ENCODE results near the gene MCTP1.

DNA sequence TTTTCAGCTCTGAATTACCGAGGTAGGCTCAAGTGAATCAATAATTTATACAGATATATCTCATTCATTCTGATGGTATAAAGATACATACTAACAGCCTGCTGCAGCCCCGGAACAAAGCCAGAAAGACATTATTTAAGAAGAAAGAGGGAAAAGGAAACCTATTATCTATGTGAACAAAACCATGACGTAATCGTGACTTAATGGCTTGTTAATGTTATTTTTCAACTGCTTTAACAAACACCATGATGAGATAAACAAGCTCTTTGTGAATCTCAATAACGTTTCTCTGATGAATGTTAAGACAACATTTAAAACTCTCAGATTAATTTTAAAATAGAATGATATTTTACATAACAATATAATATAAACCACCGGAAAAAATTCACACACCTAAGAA lies 429.4 kb downstream of the MCTP1 start:
- TF ChIP-seq, protein P1, sequence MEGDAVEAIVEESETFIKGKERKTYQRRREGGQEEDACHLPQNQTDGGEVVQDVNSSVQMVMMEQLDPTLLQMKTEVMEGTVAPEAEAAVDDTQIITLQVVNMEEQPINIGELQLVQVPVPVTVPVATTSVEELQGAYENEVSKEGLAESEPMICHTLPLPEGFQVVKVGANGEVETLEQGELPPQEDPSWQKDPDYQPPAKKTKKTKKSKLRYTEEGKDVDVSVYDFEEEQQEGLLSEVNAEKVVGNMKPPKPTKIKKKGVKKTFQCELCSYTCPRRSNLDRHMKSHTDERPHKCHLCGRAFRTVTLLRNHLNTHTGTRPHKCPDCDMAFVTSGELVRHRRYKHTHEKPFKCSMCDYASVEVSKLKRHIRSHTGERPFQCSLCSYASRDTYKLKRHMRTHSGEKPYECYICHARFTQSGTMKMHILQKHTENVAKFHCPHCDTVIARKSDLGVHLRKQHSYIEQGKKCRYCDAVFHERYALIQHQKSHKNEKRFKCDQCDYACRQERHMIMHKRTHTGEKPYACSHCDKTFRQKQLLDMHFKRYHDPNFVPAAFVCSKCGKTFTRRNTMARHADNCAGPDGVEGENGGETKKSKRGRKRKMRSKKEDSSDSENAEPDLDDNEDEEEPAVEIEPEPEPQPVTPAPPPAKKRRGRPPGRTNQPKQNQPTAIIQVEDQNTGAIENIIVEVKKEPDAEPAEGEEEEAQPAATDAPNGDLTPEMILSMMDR (conservative IDR thresholded peaks at IDR 0.05; ENCODE audit: low read depth, low read length) = no peak
- no peak for TF ChIP-seq EZH2 (IDR thresholded peaks at IDR 0.05; ENCODE audit: borderline replicate concordance, low read depth, low read length, poor library complexity, severe bottlenecking)
